NCI-H2227 treated with DMSO at 0.1 percent for 48 hours (cell line): Measurements from ENCODE around the gene ZBTB38.

Source experiments
- DNase-seq: peaks from one replicate; lab custom pipeline; 2025; lab: John Stamatoyannopoulos, UW

The ZBTB38 gene

GRCh38 chr3:141368062-141368924, at the start of gene ZBTB38:
Gene ZBTB38, plus strand, starts transcription at chr3:141368504. Its CDS starts 73,885 bp downstream, at chr3:141442389.
- no peak for DNase-seq

GRCh38 chr3:141320399-141321108, 47.8 kb upstream of the ZBTB38 start:
- DNase-seq: no peak

GRCh38 chr3:141321109-141321497, 47.2 kb upstream of the ZBTB38 start:
- no peak for DNase-seq

- DNase-seq: no peak
Observed at GRCh38 chr3:141323936-141324704, 44.2 kb upstream of the ZBTB38 start.

- no peak for DNase-seq
Observed at GRCh38 chr3:141326123-141326522, 42.2 kb upstream of the ZBTB38 start.

- no peak for DNase-seq
Observed at GRCh38 chr3:141326626-141327025, 41.7 kb upstream of the ZBTB38 start.

GRCh38 chr3:141328286-141329166, 39.8 kb upstream of the ZBTB38 start:
- DNase-seq: no peak

- DNase-seq: no peak
Observed at GRCh38 chr3:141330235-141330634, 38.1 kb upstream of the ZBTB38 start.

GRCh38 chr3:141330718-141331376, 37.5 kb upstream of the ZBTB38 start:
- no peak for DNase-seq

- DNase-seq: no peak
Observed at GRCh38 chr3:141331377-141332318, 36.7 kb upstream of the ZBTB38 start.

- DNase-seq: no peak
Observed at GRCh38 chr3:141332416-141332815, 35.9 kb upstream of the ZBTB38 start.

- no peak for DNase-seq
Observed at GRCh38 chr3:141333836-141334626, 34.3 kb upstream of the ZBTB38 start.

GRCh38 chr3:141334627-141335250, 33.6 kb upstream of the ZBTB38 start:
- no peak for DNase-seq

- no peak for DNase-seq
Observed at GRCh38 chr3:141335531-141336061, 32.7 kb upstream of the ZBTB38 start.

- DNase-seq: peak; percentile 62
Observed at GRCh38 chr3:141336672-141337522, 31.4 kb upstream of the ZBTB38 start.

- no peak for DNase-seq
Observed at GRCh38 chr3:141337523-141337854, 30.8 kb upstream of the ZBTB38 start.

- DNase-seq: no peak
Observed at GRCh38 chr3:141337991-141338390, 30.3 kb upstream of the ZBTB38 start.
